CD4-positive, alpha-beta T cell treated with Interleukin-2 at 100 ng/mL for 4 hours (primary cell): ENCODE results near the gene CES2.

Experiments used
- DNase-seq: peaks from one replicate; pipeline ENCODE4 v3.0.0-alpha.2; 2020; ENCODE audit warnings: low spot score

CES2 gene

DNA sequence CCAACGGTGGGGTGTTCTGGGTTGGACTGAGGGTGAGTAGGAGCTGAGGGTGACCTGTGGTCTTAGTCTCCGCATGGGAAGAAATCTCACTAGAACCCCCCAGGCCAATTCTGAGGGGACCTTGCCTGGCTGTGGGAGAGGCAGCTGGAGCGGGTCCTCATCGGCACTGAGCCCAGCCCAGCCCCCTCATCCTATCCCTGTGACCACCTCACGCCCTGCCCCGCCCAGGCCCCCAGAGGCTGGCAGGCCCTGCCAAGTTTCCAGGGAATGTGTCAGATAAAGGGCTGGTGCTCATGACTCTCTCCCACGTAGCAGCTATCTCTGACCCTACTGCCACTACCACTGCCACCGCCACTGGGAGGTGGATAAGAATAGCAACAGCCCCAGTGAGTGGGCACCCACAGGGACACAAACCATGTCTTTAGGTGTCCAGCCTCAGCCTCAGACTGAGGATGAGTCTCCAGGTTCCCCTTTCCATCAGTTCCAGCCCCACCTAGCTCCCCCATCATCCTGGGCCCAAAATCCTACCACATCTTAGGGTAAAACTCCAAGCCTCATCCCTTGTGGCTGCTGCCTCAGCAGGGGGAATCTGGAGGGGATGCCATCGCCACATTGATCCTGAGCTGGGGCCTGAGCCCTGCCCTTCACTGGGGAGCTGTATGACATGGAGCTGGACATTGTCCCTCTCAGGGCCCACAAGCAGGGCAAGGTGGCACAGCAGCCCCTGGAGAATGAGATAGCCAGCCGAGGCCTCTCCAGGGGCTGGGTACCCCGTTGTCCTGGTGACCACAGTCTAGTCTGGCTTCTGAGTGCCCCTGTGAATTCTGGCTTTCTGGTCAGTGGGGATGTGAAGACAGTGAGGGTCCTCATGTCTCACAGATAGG is 31.5 kb upstream of the CES2 start:
- no peak for DNase-seq

DNA sequence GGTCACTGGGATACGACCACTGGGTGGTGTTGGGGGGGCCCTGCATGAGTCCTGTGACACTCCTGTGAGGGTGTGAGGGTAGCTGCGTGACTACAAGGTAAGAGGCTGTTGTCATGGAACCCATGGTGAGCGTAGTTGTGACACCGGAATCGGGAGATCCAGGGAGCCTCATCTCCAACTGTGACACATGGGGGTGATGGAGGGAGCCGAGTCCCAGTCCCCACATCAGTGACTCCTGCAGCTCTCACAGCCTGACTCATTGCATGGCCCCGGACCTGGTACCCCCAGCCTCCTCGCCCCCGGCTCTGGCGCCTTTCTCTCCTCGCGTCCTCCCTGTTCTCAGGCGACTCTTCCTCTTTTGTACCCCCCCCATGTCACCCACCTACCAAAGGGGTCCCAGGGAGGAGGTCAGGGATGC is 30.9 kb upstream of the CES2 start:
- DNase-seq, result no peak

DNA sequence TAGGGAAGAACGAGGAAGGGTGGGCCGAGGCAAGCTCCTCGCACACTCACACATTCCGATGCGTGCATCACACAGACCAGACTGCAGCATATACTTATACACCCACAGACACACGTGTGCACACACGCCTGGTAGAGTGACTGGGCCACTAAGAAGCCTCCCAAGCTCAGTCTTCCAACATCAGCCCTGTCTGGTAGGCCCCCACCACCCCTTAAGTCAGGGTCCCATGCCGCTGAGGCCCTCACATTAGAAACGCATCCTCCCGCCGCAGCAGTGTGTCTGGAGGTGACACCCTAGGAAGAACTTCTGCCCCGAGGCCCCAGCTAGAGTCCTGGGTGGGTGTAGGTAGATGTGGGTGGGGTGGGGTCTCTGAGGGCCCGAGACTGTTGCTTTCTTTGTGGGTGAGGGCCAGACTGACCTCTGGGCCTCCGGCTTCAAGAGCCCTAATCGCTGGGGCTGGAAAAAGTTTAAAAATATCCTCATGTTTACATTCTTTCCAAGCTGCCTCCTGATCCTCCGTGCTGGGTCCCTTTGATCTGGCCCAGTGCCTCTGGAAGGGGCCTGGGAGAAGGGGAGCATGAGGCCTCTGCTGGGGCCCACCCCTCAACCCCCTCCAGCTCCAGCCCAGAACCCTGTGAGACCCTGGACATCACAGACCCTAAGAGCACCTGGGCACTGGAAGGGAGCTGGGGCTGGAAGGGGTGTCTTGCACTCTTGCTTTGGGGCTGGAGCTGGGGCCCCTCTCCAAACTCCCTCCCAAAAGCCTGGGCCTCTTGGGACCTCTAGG is 30.3 kb upstream of the CES2 start:
- no peak for DNase-seq

DNA sequence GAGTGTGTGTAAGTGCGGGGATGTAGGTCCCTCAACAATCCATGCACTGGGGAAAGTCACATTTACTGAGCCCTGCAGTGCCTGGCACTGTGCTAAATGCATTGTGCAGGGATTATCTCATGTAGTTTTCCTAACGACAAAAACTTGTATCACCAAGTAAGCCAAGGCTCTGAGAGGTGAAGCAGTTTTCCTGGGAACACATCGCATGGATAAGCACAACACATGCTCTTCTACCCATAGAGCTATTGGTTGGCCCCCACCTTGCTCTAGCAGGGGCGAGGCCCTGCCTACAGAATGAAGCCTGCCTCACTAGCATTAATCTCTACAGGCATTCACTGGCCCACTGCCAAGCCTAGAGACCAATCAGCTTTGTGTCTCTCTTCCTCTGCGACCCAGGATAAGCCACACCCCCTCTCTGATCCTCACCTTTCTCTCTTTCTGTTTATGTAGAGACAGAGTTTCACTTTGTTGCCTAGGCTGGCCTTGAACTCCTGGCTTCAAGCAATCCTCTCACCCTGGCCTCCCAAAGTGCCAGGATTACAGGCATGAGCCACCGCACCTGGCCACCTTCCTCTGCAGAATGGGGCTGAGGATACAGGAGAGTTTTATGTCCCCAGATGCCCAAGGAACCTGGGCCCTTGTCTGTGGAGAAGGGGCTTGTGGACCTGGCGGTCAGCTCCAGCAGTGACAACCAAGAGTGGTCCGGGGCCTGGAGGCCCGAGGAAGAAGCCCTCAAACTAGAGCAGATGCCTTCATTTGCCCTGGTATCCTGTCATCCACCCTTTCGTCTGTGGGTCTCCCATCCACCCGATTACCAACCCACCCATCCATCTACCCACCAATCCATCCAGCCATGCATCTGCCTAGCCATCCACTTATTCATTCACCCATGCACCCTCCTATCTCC is 29.4 kb upstream of the CES2 start:
- DNase-seq, result peak; percentile 20

DNA sequence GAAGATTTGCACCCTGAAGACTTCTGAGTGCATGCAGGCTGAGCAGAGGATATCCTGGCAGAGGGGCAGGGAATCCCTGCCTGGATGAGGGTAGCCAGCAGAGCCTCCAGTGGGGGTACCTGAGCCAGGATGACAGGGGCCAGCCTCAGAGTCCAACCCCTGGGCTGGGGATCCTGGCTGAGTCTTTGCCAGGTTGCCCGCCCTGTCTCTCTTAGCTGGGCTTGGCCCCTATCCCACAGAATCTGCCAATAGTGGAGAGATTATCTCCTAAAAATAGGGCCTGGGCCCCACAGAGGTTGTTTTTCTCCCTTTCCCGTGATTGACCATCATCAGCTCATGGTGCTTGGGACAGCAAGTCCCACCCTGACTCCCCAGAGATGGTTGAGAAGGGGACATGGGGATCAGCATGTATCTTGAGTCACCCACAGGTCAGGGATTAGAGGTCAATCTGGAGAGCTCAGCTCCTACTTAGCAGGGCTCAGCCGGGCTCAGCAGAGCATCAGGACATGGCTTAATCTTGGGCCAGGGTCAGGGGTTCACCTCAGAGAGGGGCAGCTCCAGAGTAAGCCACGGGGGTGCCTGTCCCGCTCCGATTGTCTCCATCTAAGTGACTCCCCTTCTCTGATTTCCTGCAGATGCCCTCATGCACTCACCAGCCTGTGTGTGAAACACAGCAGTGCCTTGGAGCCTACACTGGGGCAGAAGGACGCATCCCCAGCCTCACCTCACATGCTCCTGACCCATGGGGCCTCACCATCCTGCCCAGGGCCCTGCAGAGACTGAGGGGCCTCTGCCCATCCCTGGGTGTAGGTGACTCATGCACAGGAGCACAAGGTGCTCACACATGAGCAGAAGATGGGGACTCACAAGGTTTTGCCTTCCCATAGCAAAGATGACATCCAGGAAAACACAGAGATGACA is 28.1 kb upstream of the CES2 start:
- no peak for DNase-seq

DNA sequence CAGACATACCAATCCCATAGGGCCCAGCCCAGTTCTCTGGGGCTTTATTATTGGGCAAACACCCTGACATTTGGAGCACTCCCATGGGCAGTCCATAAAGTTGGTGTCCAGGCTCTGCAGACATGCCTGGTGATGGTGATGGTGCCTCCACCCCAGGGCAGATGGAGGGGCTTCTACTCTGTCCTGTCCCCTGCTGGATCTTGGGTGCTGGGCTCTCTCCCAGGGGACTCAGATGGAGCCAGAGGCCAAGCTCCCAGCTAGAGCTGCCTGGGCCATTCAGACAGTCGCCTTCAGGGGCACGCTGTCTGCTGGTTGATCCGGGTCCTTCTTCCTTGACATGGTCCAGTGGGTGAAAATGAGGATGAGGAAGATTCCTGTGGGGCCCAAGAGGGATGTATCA is 27.2 kb upstream of the CES2 start:
- DNase-seq, result no peak

DNA sequence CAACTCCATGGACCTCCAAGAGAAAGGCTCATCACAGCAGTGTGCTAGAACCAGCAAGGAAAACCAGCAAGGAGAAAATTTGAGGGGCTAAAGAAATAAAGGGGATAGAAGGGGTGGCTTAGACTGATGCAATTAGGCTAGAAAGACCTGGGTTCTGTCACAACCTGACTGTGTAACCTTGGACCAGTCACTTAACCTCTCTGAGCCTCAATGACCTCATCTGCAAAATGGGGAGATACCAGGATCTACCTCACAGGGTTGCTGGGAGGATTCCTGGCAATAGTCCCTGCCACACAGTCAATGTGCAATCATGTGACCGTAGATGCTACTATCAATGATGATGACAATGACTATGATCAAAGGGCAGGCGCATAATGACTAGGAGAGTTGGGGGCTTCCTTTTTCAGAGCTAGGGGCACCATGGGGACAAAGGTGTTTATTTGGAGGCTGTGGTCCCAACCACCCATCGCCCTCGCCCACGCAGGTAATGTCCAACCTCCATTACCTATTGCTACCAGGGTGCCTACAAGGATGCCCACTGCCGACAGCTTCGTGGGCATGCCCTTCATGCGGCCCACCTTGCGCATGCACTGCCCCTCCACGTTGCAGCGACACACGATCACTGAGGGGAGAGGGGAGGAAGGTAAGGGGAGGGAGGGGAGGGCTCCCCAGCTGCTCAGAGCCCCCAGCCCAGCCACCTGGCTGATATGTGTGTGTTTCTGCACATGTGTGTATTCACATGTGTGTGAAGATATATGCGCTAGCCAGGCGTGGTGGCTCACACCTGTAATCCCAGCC is 26.4 kb upstream of the CES2 start:
- no peak for DNase-seq

DNA sequence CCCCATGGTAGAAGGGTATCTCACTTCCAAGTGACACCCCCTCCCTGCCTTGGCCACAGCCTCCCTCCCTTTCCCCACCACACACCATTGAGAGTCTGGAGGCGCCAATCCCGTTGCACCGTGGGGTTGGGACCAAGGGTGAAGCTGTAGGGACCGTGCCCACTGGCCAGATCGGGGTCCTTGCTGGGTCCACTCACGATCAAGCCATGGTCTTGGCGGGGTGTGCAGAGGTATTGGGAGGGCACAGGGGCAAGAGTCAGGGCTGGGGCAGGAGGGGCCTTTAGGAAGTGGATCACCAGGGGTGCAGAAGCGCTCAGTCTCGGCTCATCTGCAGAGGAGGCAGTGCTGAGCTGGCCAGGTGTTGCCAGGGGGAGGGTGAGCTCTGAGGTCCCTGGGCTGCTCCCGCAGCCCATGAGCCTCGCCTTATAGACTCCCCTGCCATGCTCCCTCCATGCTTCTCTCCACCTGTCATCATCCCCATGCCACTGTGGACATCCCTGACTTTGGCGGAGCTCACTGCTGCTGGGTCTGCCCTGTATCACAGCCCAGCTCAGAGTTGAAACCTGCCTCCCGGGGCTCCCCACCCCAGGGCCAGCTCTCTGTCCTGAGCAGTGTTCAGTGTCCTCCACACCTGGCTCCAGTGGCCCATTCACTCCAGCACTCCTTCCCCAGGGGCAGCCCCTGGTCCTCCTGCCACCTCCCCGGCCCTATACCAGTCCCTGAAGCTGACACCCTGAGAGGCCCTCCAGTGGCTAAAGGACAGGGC is 25.0 kb upstream of the CES2 start:
- no peak for DNase-seq

DNA sequence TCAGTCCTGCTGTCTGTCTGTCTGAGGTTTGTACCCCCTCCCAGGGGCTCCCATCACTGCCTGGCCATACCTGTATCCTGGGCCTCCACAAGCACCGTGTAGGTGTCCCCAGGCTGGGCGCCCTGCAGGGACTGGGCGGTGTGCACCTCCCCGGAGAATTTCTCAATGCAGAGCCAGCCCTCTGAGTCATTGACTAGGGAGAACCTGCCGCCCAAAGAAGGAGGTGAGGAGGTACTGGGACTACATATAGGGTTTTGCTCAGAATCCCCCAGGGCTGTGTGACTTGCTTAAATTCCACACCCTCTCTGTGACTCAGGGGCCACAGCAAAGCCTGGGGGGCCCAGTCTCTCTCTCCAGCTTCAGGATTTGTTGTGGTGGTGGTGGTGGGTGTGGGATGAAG is 24.2 kb upstream of the CES2 start:
- DNase-seq, result no peak

DNA sequence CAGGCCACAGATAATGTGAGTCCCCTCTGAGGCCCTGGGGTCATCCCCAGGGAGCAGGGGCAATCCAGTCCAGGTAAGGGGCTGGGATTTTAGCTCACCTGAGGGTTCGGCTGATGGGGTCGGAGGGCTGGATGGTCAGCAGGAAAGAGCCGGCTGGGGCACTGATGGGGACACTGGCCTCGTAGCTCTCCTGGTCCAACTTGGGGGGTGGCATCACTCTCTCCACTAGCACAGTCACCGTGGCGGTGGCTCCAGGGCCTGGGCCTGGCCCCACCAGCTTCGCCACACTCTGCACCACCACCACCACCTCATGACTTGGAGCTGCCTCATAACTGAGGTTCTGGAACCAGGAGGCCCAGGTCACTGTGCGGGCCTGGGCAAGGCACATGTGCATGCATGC is 23.5 kb upstream of the CES2 start:
- no peak for DNase-seq

DNA sequence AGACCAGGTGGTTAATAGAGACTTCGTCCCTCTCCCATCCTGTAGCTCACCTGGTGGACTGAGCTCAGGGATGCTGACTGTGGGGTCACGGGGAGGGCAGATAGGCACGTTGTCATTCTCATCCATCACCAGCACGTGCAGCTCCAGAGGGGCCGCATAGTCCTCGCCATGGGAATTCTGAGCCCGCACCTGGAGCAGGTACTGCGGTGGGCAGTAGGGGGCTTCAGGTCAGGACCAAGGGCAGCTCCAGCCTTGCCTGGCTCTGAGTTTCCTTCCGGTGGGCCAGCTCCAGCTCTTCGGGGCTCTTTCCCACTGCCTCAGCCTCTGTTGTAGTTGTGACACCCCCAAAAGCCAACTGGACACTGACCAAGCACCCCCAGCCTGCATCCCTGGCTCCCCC is 22.2 kb upstream of the CES2 start:
- no peak for DNase-seq

DNA sequence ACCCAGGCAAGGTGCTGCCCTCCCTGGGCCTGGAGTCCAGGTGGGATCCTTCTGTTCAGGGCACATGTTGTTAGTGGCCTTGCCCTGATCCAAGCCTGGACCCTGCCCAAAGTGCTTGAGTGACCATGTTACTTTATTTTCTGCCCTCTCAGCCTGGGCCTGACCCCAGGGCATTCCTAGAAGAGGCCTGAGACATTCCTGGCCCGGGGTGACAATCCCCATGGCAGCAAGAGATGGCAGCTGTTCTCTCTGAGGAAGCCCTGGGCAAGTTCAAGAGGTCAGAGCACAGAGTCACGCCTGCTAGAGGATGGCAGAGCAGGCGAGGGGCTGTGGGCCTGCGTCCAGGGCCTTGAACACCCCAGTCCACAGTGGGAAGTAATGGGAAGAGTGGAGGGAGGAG is 21.6 kb upstream of the CES2 start:
- DNase-seq, result no peak

DNA sequence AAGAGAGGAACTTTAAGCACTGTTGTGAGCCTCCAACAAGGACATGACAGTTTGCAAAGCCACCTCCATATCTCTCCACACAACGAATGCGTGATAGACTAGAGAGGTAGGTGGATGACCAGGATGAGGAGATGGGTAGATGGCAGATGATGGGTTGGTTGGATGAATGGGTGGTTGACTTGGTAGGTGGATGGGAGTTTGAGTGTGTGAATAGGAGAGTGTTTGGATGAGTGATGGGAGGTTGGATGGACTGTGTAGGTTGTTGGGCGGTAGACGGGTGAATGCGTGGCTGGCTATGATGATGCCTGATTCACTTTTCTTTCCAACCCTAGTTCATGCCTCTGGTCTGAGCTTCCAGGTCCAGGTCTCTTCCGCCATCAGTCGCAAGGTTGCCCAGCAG is 20.8 kb upstream of the CES2 start:
- DNase-seq, result no peak

DNA sequence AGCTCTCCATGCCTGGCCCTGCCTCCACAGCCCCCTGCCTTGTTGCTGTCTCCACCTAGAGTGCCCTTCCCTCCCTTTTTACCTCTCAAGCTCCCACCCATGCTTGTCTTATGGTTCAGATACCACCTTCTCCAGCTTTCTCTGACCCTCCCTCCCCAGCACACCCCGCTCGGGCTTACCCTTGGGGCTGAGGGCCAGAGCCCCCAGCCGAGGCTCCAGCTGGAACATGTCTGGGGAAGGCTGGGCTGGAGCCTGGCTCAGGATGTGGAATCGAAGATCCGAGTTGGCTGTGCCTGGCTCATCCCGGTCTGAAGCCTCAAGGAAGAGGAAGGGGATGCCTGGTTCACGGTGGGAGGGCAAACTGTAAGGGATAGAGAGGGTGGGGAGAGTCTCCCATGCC is 20.3 kb upstream of the CES2 start:
- DNase-seq, result no peak

DNA sequence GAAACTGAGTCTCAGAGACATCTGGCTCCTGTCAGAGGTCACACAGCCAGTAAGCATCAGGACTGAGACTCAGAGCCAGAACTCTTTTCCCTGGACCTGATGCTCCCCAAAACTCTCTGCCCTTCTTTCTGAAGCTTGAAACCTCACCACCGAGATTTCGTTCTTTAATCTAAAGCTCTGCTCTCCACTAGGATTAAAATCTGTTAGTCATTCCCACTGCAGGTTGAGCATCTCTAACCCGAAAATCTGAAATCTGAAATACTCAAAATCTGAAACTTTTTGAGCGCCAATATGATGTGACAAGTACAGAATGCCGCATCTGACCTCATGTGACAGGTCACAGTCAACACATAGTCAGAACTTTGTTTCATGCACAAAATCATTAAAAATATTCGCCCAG is 18.8 kb upstream of the CES2 start:
- no peak for DNase-seq

DNA sequence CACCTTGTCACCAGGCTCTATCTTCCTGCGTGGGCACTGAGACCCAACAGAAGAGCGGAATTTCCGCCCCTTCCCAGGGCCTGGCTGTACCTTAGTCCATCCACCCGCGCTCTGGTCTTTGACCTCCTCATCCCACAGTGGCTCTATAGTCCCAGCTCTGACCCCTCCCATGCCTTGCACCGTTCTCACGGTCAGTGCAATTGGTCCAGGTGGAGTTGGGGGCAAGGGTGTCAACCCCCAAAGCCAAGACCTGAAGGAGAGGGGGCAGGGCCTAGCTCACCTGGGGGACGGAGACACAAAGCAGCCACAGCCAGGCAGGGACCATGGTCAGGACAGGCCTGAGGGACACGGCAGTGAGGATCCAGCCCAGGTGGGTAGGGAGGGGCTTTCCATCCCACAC is 17.6 kb upstream of the CES2 start:
- DNase-seq, result no peak

DNA sequence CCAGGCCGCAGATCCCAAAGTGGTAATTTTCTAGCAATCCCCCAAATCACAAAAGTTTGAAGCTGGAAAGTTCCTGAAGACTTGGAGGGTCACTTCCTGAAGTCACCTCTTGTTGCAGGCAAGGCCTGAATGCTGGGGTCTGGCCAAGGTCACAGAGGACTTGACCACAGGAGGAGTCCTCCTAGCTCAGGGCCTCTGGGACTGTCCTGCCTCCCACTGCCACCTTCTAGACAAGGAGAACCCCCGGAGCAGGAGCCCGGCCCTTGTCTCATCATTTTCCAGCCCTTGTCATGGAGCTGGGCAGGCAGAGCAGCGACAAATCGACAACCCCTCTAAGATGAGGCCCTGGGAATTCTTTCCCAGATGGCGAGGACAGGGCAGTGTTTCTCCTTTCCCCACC is 17.0 kb upstream of the CES2 start:
- no peak for DNase-seq

DNA sequence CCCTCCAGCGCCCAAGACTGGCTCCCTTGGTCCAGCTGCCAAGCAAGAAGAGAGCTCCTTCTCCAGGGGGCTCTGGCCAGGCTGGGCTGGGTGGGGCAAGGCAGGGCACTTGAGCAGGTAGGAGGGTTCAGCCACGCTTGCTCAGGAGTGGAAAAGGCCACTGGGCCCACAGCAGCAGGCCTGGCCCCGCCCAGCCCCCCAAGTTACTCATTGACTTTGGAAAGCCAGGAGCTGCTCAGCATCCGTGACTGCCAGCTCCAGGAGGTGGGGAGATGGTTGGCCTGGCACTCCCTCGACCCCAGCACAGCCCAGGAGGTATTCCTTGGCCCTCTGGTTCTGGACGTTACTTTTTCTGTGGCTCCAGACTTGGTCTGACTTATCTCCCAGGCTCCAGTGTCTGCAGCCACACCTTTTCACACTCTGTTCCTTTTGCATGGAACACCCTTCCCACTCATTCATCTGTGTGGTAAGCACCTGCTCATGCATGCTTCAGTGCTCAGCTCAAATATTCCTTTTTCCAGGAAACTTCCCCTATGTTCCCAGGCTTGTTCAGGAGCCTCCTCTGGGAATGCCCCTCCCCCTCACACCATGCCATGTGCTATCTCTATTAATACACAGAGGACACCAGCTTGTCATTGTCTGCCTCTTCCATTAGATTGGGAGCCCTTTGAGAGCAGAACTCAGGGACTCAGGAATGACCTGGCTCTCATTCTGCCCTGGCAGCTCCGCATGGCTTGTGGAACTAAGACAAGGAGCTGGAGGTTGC is 16.3 kb upstream of the CES2 start, which contains the start of gene CDH16:
Gene CDH16, minus strand, starts transcription at position 83 of the 766 bp plus-strand sequence. CDS start 820 bp downstream, outside the sequence.
- no peak for DNase-seq
